Spleen (tissue), 11 donors: ENCODE data around the gene LTBP1. TPM values are rescaled to one million over a fixed set of nuclear protein-coding genes. Genes with fewer than 3 reads are reported as not detected.

Source experiments
- DNase-seq: peaks from one replicate; pipeline ENCODE4 v3.0.0-alpha.2; 2020
- H3K27ac ChIP-seq, 8 donors: fragments of 200-600 bp; sonication (generic) in 7 of 8; 1 replicate in 4 of 8; 2 replicates in 4 of 8; pipeline versions ENCODE4 v1.5.0 to v1.8.0; 2016 to 2021; ENCODE audit warnings: inconsistent platforms in 4 of 8, mild to moderate bottlenecking in 4 of 8, moderate library complexity in 1 of 8
- H3K27me3 ChIP-seq, 7 donors: fragments of 200-600 bp; sonication (generic) in 6 of 7; replicated peaks in 1 of 7; 1 replicate in 4 of 7; 2 replicates in 3 of 7; pipeline versions ENCODE4 v1.5.0 to v1.8.0; 2016 to 2021; ENCODE audit warnings: inconsistent platforms in 3 of 7, mild to moderate bottlenecking in 1 of 7
- H3K36me3 ChIP-seq, 6 donors: fragments of 200-600 bp; sonication (generic) in 5 of 6; 1 replicate in 4 of 6; 2 replicates in 2 of 6; pipeline versions ENCODE4 v1.5.0 to v1.8.0; 2016 to 2021; ENCODE audit warnings: inconsistent platforms in 2 of 6
- H3K4me1 ChIP-seq, 6 donors: fragments of 200-600 bp; sonication (generic) in 5 of 6; 1 replicate in 3 of 6; 2 replicates in 3 of 6; pipeline versions ENCODE4 v1.5.0 to v1.8.0; 2016 to 2021; ENCODE audit warnings: inconsistent platforms in 3 of 6
- H3K4me3 ChIP-seq, 8 donors: fragments of 200-600 bp; sonication (generic) in 7 of 8; 1 replicate in 4 of 8; 2 replicates in 4 of 8; pipeline versions ENCODE4 v1.5.0 to v1.8.0; 2016 to 2021; ENCODE audit warnings: inconsistent platforms in 4 of 8, mild to moderate bottlenecking in 4 of 8, moderate library complexity in 2 of 8
- H3K9me3 ChIP-seq, 8 donors: fragments of 200-600 bp; sonication (generic) in 7 of 8; 1 replicate in 4 of 8; 2 replicates in 4 of 8; pipeline versions ENCODE4 v1.5.0 to v1.8.0; 2016 to 2021; ENCODE audit warnings: inconsistent platforms in 4 of 8
- POLR2A ChIP-seq, 3 donors: fragments of 450-650 bp; IDR thresholded peaks; one replicate each; pipeline ENCODE4 v1.5.1; 2017; ENCODE audit warnings: antibody characterized with exemption in 3 of 3, mild to moderate bottlenecking in 1 of 3
- POLR2AphosphoS5 ChIP-seq, 3 donors: sonication (generic); formaldehyde crosslinking; IDR thresholded peaks; one replicate each; pipeline ENCODE4 v1.5.1; 2017; ENCODE audit warnings: antibody characterized with exemption in 3 of 3
- WGBS, 5 donors: extraction: QIAGEN DNeasy Blood & Tissue Kit in 3 of 5; methylation state at CpG; one replicate each; pipeline versions ENCODE4 v1.1.5 to v1.1.7; 2013 to 2018; 5-methylcytosine and 5-hydroxymethylcytosine counted together
- intact Hi-C: fragments of 100-400 bp; cut with DNase I; formaldehyde crosslinking; loops from one replicate; pipeline ENCODE4 v1.15.0; 2023; ENCODE audit warnings: low total_unique reads
- polyA plus RNA-seq, 3 donors: library from polyadenylated mRNA; stranded (reverse); fragments of 200-250 nt; gene quantifications; one replicate each; pipeline ENCODE4 v1.2.1, GENCODE V29; 2013
- total RNA-seq, 7 donors: library from RNA; depleted of rRNA in 3 of 7; stranded (reverse); fragments of >200 nt in 3 of 7; fragmentation: NEBNext Ultra II Directional in 4 of 7; extraction: Animal tissue kit (Norgen Biotek cat#: 25700) in 4 of 7; gene quantifications; one replicate each; pipeline versions ENCODE4 v1.1.0 to v1.2.1, GENCODE V29; 2016 to 2021
- TF ChIP-seq, protein P1 (sequence below), 11 experiments: fragments of 200-600 bp in 7 of 11; fragments of 450-650 bp in 4 of 11; sonication (generic) in 4 of 11; IDR thresholded peaks in 8 of 11; conservative IDR thresholded peaks in 3 of 11; 1 replicate in 7 of 11; 2 replicates in 4 of 11; pipeline versions ENCODE4 v1.4.0 to v1.8.0; 2016 to 2021; ENCODE audit warnings: antibody characterized with exemption in 11 of 11, inconsistent platforms in 4 of 11, mild to moderate bottlenecking in 1 of 11
- donor health status: healthy with polysubstance abuse.
- donor health status: DM: no; HTN: no; CAD: no; lungs with moderate emphysema.
- donor health status: DM: no; HTN: no; CAD: no.
- donor health status: Bipolar disorder and iron deficiency.
- donor health status: healthy.
- donor health status: DM: no; HTN: no; CAD: no.
- donor health status: DM: yes; HTN: yes; CAD: no.

The LTBP1 gene
- total and polyA plus RNA-seq, 10 donors: 6.8 to 28.0 (median 13.3) TPM

DNA sequence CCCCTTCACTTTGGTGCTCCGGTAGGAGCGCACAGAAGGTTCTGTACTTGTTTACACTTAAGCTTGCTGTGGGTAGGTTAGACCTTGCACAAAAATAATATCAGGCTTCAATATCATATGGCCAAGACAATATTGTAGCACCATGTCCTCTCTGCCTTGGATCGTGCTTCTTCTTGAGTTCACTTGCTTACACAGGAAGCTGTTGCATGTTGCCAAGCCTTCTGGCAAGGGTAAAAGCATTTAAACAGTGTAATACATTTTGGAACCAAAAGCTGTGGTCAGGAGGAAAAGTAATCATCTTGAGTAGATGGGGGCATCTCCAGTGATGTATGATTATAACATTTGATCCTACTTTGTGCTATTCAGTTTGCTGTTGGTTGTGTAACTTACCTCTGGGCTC, 197.5 kb downstream of the LTBP1 start:
- no peak for DNase-seq
- Histone ChIP-seq H3K4me3 (no peak overlapping the region), H3K9me3 (no peaks in the 10 kb centered on the region), H3K27me3 (no peaks in the 10 kb centered on the region), H3K4me1 (no peaks in the 10 kb centered on the region), H3K27ac (no peak overlapping the region), H3K36me3 (no peaks in the 10 kb centered on the region)
- TF ChIP-seq, protein P1, sequence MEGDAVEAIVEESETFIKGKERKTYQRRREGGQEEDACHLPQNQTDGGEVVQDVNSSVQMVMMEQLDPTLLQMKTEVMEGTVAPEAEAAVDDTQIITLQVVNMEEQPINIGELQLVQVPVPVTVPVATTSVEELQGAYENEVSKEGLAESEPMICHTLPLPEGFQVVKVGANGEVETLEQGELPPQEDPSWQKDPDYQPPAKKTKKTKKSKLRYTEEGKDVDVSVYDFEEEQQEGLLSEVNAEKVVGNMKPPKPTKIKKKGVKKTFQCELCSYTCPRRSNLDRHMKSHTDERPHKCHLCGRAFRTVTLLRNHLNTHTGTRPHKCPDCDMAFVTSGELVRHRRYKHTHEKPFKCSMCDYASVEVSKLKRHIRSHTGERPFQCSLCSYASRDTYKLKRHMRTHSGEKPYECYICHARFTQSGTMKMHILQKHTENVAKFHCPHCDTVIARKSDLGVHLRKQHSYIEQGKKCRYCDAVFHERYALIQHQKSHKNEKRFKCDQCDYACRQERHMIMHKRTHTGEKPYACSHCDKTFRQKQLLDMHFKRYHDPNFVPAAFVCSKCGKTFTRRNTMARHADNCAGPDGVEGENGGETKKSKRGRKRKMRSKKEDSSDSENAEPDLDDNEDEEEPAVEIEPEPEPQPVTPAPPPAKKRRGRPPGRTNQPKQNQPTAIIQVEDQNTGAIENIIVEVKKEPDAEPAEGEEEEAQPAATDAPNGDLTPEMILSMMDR (IDR thresholded peaks at IDR 0.05 in 8 of 11, conservative IDR thresholded peaks at IDR 0.05 in 3 of 11): no peak
- TF ChIP-seq POLR2A (IDR thresholded peaks at IDR 0.05) (no peak), POLR2AphosphoS5 (IDR thresholded peaks at IDR 0.05) (no peak)
- intact Hi-C loops: no loop called here
- WGBS, 5 donors: 82 to 97% (median 84%) methylated on average over 3 of the region's 3 CpGs

DNA sequence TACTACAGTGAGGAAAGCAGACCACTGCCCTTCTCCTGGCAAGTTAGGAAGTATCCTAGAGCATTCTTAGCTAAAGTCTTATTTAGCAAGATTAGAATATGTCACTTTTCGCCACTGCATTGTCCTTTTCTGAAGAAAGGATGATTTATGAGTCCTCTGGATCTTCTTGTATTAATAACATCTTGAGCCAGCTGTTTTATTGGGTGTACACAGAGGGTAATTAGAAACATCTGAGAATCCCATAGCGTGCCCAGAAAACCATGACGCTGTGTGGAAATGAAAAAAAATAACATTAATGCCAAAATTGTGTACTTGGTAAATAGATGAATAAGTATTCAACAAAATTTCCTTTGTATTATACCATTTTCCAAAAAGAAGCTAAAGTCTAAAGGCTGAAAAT, 198.7 kb downstream of the LTBP1 start:
- H3K27ac ChIP-seq: no peak overlapping the region
- WGBS, 5 donors: 81 to 90% (median 89%) methylated on average over 3 of the region's 3 CpGs

DNA sequence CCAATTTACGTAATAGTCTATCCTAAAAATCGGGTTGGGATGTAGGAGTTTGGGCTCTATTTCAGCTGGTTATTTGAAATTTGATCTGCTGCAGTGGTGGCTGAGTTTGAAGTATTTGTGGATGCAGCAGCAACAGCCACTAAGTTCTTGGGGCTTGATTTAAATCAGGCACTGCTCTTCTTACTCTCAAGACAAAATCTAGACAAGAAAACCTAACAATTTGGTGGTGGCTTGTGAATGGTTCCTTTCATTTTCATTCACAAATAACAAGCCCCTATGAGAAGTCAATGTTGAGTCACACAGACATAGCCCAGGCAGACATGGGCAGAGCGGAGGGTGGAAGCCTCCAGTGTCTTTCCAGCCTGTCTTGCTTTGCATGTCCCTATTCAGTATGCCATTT, 199.3 kb downstream of the LTBP1 start:
- 79 to 97% (median 86%) methylated on average over 3 of the region's 3 CpGs for WGBS, 5 donors
- Histone ChIP-seq H3K27me3 (no peaks in the 10 kb centered on the region), H3K27ac (no peak overlapping the region), H3K4me1 (no peaks in the 10 kb centered on the region), H3K4me3 (no peak overlapping the region), H3K36me3 (no peaks in the 10 kb centered on the region), H3K9me3 (no peaks in the 10 kb centered on the region)
- intact Hi-C loops: no loop called here
- TF ChIP-seq POLR2A (IDR thresholded peaks at IDR 0.05): no peak
- TF ChIP-seq POLR2AphosphoS5 (IDR thresholded peaks at IDR 0.05): no peak
- TF ChIP-seq, protein P1 (IDR thresholded peaks at IDR 0.05 in 8 of 11, conservative IDR thresholded peaks at IDR 0.05 in 3 of 11): no peak
- DNase-seq: no peak

More for the DNA sequence above, 198.7 kb downstream of the LTBP1 start:
- intact Hi-C loops: no loop called here
- no peaks in the 10 kb centered on the region for H3K9me3 ChIP-seq
- no peaks in the 10 kb centered on the region for H3K27me3 ChIP-seq
- no peak for DNase-seq
- TF ChIP-seq, protein P1 (IDR thresholded peaks at IDR 0.05 in 8 of 11, conservative IDR thresholded peaks at IDR 0.05 in 3 of 11): no peak
- TF ChIP-seq POLR2A (IDR thresholded peaks at IDR 0.05) (no peak), POLR2AphosphoS5 (IDR thresholded peaks at IDR 0.05) (no peak)
- H3K4me3 ChIP-seq: no peak overlapping the region
- no peaks in the 10 kb centered on the region for H3K4me1 ChIP-seq
- no peaks in the 10 kb centered on the region for H3K36me3 ChIP-seq

DNA sequence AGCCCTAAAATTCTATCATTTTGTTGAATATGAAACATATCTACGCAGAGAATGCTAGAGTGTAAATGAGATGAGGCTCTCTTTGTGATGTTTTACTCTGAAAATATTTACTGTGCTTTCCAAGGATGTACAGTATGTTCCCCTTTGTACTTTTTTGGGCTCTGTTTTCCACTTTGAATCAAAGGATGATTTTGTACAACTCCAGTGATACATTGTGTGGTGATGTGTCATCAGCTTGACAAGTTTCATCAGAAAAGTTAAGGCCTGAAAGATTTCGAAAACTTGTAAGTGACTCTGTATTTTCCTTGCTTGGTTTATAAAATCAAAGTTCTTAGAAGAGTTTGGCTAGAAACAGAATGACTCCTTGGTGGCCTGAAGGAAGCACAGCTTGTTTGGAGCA, 206.3 kb downstream of the LTBP1 start:
- intact Hi-C loops: no loop called here
- Histone ChIP-seq H3K9me3 (no peaks in the 10 kb centered on the region), H3K27ac (no peak overlapping the region), H3K27me3 (no peaks in the 10 kb centered on the region), H3K36me3 (no peaks in the 10 kb centered on the region), H3K4me3 (no peak overlapping the region), H3K4me1 (no peaks in the 10 kb centered on the region)
- no peak for DNase-seq
- WGBS, 5 donors: 85 to 91% (median 89%) methylated on average over 2 of the region's 2 CpGs
- TF ChIP-seq POLR2AphosphoS5 (IDR thresholded peaks at IDR 0.05) (no peak), POLR2A (IDR thresholded peaks at IDR 0.05) (no peak)
- TF ChIP-seq, protein P1 (IDR thresholded peaks at IDR 0.05 in 8 of 11, conservative IDR thresholded peaks at IDR 0.05 in 3 of 11): no peak
